HG03558 (cell line): ENCODE data around the gene RAD51B.

Source experiments
- ATAC-seq: cut with Tn5 transposase; IDR thresholded peaks from one replicate; pipeline ENCODE4 v1.9.1; 2021; ENCODE audit warnings: moderate number of reproducible peaks; ENCODE audit not compliant: unreplicated experiment; ENCODE audit errors: extremely low read depth

The RAD51B gene

GRCh38 chr14:68238976-68239375 is 419.4 kb downstream of the RAD51B start:
- no peak for ATAC-seq

GRCh38 chr14:68239988-68240771 is 420.6 kb downstream of the RAD51B start:
- ATAC-seq: no peak

GRCh38 chr14:68241862-68242487 is 422.4 kb downstream of the RAD51B start:
- ATAC-seq: no peak

GRCh38 chr14:68243450-68244010 is 424.0 kb downstream of the RAD51B start:
- ATAC-seq: no peak

- no peak for ATAC-seq
Measured at GRCh38 chr14:68244262-68244980, 424.8 kb downstream of the RAD51B start.

GRCh38 chr14:68245146-68246073 is 425.8 kb downstream of the RAD51B start:
- ATAC-seq: no peak

GRCh38 chr14:68246074-68246785 is 426.7 kb downstream of the RAD51B start:
- no peak for ATAC-seq

GRCh38 chr14:68246786-68247105 is 427.2 kb downstream of the RAD51B start:
- ATAC-seq: no peak

GRCh38 chr14:68247274-68247673 is 427.7 kb downstream of the RAD51B start:
- no peak for ATAC-seq

- no peak for ATAC-seq
Measured at GRCh38 chr14:68247676-68248268, 428.2 kb downstream of the RAD51B start.

GRCh38 chr14:68248481-68249255 is 429.1 kb downstream of the RAD51B start:
- no peak for ATAC-seq

- ATAC-seq: no peak
Measured at GRCh38 chr14:68249661-68250451, 430.3 kb downstream of the RAD51B start.

GRCh38 chr14:68250927-68251768 is 431.6 kb downstream of the RAD51B start:
- ATAC-seq: no peak

GRCh38 chr14:68251769-68252100 is 432.2 kb downstream of the RAD51B start:
- no peak for ATAC-seq

GRCh38 chr14:68253160-68253780 is 433.7 kb downstream of the RAD51B start:
- ATAC-seq: no peak

GRCh38 chr14:68253878-68254528 is 434.4 kb downstream of the RAD51B start:
- no peak for ATAC-seq
